Activated T-cell treated with anti-CD3 and anti-CD28 coated beads for 48 hours (primary cell): Measurements from ENCODE around the gene IGFN1.

ENCODE experiments used
- DNase-seq: peaks from one replicate; pipeline ENCODE4 v3.0.0-alpha.2; 2020; ENCODE audit warnings: low read depth

IGFN1 gene

DNA sequence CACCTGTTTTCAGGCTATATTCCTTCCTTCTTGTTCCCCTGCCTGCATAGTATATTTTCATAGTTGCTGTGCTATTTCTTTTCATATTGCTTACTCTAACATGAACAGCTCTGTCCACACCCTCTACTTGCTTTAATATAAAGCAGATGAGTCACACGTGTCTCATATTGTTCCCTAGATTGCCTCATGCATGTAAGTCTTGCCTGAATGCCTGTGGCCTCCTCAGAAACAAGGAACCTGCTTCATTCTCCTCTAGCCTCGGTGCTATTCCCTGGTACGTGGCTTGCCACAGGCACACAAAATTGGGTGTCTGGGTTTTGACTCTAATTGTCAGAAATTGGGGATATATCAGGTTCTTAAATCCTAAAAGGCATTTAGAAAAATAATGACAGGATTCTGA lies 76.2 kb downstream of the IGFN1 start:
- DNase-seq, result no peak

DNA sequence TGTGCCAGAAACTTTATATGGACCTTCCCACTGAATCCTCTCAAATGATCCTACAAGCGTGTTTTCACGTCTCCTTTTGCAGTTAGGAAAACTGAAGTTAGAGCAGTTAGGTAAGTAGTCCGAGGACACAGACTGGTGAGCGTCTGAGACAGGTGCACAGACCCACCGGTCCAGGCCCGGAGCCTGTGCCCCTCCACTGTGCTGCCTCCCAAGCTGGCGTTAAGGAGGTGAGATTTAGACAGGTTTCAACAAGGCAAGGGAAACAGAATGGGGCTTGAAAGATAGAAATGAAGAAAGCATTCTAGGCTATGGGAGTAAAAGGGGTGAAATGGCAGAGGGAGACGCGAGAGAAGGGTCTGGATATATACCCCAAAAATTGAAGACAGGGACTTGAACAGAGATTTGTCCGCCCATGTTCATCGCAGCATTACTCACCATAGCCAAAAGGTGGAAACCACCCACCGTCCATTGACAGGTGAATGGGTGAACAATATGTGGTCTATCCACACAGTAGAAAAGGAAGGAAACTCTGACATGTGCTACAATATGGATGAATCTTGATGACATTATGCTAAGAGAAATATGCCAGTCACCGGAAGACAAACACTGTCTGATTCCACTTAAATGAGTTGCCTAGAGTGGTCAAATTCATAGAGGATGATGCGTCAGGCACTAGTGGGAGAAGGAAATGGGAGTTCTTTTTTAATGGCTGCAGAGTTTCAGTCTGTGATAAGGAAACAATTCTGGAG lies 77.0 kb downstream of the IGFN1 start:
- no peak for DNase-seq

DNA sequence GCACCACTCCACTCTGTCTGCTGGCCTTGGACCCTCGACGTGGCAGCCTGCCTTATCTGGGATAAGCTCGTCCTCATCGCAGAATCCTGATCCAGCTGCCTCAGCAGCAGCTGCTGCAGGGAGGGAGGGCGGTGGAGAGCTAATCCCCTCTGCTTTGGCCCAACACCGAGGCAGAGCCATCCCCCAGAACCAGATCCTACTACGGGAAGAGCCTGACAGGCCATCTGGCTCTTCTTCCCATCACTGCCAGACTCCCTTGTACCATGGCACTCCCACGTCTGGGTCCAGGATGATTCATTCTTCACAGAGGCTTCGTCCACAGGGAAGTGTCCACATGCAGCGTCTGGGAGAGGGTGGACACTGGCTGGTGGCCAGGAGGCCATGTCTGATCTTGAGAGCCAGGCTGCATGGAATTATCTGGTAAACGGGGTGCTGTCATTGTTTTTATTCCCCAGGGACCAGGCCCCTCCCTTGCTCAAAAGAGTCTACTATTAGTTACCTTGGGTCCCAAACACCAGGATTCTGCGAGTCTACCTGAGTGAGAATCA lies 78.1 kb downstream of the IGFN1 start:
- no peak for DNase-seq

GRCh38 chr1:201269281-201269680 lies 78.7 kb downstream of the IGFN1 start:
- DNase-seq, result no peak

DNA sequence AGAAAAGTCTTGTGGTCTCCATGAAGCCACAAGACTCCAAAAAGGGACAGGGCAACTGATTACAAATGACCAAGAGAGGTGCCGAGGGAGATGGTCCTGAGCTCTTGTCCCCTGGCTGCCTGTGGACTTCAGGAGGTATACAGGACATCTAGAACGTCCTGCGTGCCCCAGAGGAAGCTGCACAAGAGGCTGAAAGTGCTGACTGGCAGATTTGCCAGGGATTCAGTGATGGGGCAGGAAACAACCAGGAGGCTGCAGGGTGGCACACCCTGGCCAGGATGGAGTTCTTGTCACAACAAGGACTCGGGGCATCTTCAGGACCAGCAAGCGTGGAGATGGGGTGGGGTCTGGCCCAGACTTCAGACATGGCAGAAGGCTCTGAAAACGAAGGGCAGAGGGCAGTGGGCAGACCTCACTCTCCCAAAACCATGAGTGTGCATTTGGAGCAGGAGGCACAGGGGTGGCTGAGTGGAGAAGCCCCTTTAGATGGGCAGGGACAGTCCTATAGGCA lies 79.3 kb downstream of the IGFN1 start:
- no peak for DNase-seq

GRCh38 chr1:201270616-201271390 lies 80.2 kb downstream of the IGFN1 start:
- DNase-seq, result no peak

DNA sequence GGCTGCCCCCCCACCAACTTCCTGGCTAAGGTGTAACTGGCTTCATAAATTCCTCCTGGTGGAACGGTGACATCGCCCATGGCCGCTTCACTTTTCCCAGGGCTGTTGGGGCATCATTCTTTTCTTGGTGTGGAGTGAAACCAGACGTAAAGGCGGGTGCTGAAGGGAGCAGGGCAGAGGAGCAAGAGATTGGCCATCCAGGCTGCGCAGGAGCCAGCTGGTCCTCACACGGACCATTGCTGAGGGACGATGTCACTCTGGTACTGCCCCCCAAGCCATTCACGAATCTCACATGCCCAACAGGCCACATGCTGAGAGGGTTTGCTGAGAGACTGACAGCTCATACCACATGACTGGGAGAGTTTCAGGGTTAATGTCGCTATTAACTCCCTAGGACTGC lies 82.2 kb downstream of the IGFN1 start:
- no peak for DNase-seq

- DNase-seq, result no peak
Measured at GRCh38 chr1:201274616-201275252, 84.1 kb downstream of the IGFN1 start.

GRCh38 chr1:201275253-201275666 lies 84.6 kb downstream of the IGFN1 start:
- DNase-seq, result no peak

- no peak for DNase-seq
Measured at GRCh38 chr1:201276891-201277290, 86.3 kb downstream of the IGFN1 start.

DNA sequence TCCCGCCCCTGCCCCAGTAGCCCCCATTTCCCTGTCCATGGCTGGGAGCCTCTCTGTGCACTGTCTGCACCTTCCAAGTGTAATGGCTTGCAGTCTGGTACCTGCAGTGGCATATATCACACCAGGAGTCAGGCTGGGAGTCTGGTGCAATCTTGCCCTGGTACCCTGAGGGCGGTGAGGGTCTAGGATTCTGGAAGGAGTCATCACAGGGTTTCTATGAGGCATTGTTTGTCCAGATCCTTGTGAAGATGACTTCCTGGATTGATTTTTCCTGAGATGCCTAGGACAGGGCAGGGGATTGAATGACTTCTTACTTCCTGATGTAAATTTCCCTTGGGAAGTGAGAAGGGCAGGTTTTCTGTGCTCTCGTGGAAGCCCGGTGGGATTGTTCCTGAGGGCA lies 86.8 kb downstream of the IGFN1 start:
- DNase-seq, result no peak
